ENCODE results near the gene FAM210B.
"Not testable (repeated sequence)": the region's sequence is repeated elsewhere in the genome, so short reads cannot be mapped to it uniquely, and the experiment has no call there.

Gene FAM210B

GRCh38 chr20:56393653-56394052, 34.9 kb downstream of the FAM210B start:
- no peak for DNase-seq

- DNase-seq, result no peak
Observed at GRCh38 chr20:56395166-56395565, 36.4 kb downstream of the FAM210B start.

- peak; percentile 80 for DNase-seq
Observed at GRCh38 chr20:56400001-56400640, 41.3 kb downstream of the FAM210B start.

- DNase-seq, result no peak
Observed at GRCh38 chr20:56403465-56403864, 44.7 kb downstream of the FAM210B start.

- not testable (repeated sequence) for DNase-seq
Observed at GRCh38 chr20:56405356-56405755, 46.6 kb downstream of the FAM210B start.

GRCh38 chr20:56406910-56407309, 48.1 kb downstream of the FAM210B start:
- DNase-seq, result no peak

- no peak for DNase-seq
Observed at GRCh38 chr20:56409521-56409920, 50.7 kb downstream of the FAM210B start.

- no peak for DNase-seq
Observed at GRCh38 chr20:56409956-56410355, 51.2 kb downstream of the FAM210B start.

- not testable (repeated sequence) for DNase-seq
Observed at GRCh38 chr20:56411287-56411686, 52.5 kb downstream of the FAM210B start.

GRCh38 chr20:56411759-56412472, 53.1 kb downstream of the FAM210B start, which contains the start of gene CASS4:
Gene CASS4, plus strand, starts transcription at chr20:56412260. Its CDS starts 199 bp downstream, at chr20:56412459.
- DNase-seq, result peak; percentile 65

GRCh38 chr20:56412473-56412790, 53.7 kb downstream of the FAM210B start:
- no peak for DNase-seq

GRCh38 chr20:56412949-56413348, 54.2 kb downstream of the FAM210B start:
- no peak for DNase-seq

GRCh38 chr20:56414842-56415765, 56.3 kb downstream of the FAM210B start:
- DNase-seq, result peak; percentile 62

GRCh38 chr20:56417402-56417801, 58.6 kb downstream of the FAM210B start:
- no peak for DNase-seq

- DNase-seq, result no peak
Observed at GRCh38 chr20:56417911-56418310, 59.1 kb downstream of the FAM210B start.

All from CD4-positive, alpha-beta T cell treated with Interleukin-21 for 1 hour (primary cell).